WERI-Rb-1 (cell line): Measurements from ENCODE around the gene D2HGDH.

Source experiments
- DNase-seq: peaks from one replicate; pipeline ENCODE4 v3.0.0-alpha.2; 2020
- H3K27ac ChIP-seq: fragments of 250-450 bp; sonication (Bioruptor Pico); 2 replicates; pipeline ENCODE4 v1.5.1; 2020; ENCODE audit warnings: mild to moderate bottlenecking, moderate library complexity
- H3K27me3 ChIP-seq: fragments of 250-450 bp; sonication (Bioruptor Pico); 2 replicates; pipeline ENCODE4 v1.5.1; 2021; ENCODE audit warnings: mild to moderate bottlenecking, low read depth, moderate library complexity; ENCODE audit not compliant: insufficient read depth, severe bottlenecking
- H3K36me3 ChIP-seq: fragments of 250-450 bp; sonication (Bioruptor Pico); 2 replicates; pipeline ENCODE4 v1.5.1; 2020; ENCODE audit warnings: mild to moderate bottlenecking, moderate library complexity
- H3K4me3 ChIP-seq: 2 replicates; pipeline ENCODE4 v1.5.1; 2011; ENCODE audit warnings: low read depth, mild to moderate bottlenecking, control low read depth, low read length
- H3K9me3 ChIP-seq: fragments of 250-450 bp; sonication (Bioruptor Pico); 2 replicates; pipeline ENCODE4 v1.5.1; 2021; ENCODE audit warnings: mild to moderate bottlenecking, moderate library complexity; ENCODE audit not compliant: severe bottlenecking
- TF ChIP-seq, protein P1 (sequence below): IDR thresholded peaks from 2 replicates; pipeline ENCODE4 v1.5.1; 2011; ENCODE audit warnings: low read depth, mild to moderate bottlenecking, control low read depth, inconsistent platforms, low read length

D2HGDH gene

DNA sequence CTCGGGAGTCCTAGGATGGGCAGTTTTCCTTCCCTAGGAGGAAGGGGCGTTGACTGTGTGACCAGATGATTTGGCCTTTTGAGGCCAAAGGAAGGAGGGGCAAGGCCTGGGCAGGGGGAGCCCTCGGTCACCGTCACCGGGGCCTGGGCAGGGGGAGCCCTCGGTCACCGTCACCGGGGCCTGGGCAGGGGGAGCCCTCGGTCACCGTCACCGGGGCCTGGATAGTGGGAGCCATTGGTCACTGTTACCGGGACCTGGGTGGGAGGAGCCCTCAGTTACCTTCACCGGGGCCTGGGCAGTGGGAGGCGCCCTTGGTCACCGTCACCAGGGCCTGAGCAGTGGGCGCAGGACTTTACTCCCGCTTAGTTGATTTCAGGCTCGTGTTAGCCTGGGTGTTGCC lies 17.3 kb downstream of the D2HGDH start:
- no peak for DNase-seq
- no peaks in the 10 kb centered on the region for H3K27me3 ChIP-seq
- H3K4me3 ChIP-seq: no peak overlapping the region
- no peak overlapping the region for H3K27ac ChIP-seq
- no peaks in the 10 kb centered on the region for H3K9me3 ChIP-seq
- H3K36me3 ChIP-seq: peaks cover 33% of the 10 kb centered on the region
- TF ChIP-seq, protein P1, sequence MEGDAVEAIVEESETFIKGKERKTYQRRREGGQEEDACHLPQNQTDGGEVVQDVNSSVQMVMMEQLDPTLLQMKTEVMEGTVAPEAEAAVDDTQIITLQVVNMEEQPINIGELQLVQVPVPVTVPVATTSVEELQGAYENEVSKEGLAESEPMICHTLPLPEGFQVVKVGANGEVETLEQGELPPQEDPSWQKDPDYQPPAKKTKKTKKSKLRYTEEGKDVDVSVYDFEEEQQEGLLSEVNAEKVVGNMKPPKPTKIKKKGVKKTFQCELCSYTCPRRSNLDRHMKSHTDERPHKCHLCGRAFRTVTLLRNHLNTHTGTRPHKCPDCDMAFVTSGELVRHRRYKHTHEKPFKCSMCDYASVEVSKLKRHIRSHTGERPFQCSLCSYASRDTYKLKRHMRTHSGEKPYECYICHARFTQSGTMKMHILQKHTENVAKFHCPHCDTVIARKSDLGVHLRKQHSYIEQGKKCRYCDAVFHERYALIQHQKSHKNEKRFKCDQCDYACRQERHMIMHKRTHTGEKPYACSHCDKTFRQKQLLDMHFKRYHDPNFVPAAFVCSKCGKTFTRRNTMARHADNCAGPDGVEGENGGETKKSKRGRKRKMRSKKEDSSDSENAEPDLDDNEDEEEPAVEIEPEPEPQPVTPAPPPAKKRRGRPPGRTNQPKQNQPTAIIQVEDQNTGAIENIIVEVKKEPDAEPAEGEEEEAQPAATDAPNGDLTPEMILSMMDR: no peak

- peaks cover 33% of the 10 kb centered on the region for H3K36me3 ChIP-seq
- TF ChIP-seq, protein P1: no peak
- H3K9me3 ChIP-seq: no peaks in the 10 kb centered on the region
- no peaks in the 10 kb centered on the region for H3K27me3 ChIP-seq
- no peak overlapping the region for H3K27ac ChIP-seq
- no peak overlapping the region for H3K4me3 ChIP-seq
- no peak for DNase-seq
Observed at GRCh38 chr2:241752253-241752652, 17.8 kb downstream of the D2HGDH start.

- peak overlapping the region; percentile 53 for H3K27ac ChIP-seq
Observed at GRCh38 chr2:241752689-241753276, 18.4 kb downstream of the D2HGDH start.

DNA sequence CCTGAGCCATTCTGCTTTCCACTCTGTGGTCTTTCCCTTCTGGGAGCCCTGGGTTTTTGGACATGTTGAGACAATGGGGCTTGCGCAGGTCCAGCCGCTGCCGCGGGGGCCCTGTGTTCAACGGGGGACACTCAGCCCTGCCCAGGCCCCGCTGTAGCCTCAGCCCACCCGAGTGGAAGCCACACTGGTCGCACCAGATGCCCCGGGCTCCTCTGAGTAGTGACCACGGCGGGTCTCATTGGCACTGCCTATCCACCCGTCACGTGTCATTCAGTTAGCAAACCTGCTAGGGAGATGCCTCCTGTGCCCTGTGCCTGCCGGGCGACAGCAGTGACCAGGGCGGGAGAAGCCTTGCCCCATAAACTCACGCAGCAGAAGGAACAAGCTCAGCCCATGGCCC lies 19.1 kb downstream of the D2HGDH start:
- no peak overlapping the region for H3K4me3 ChIP-seq
- H3K27ac ChIP-seq: peak overlapping the region; percentile 53
- no peaks in the 10 kb centered on the region for H3K9me3 ChIP-seq
- no peaks in the 10 kb centered on the region for H3K27me3 ChIP-seq
- TF ChIP-seq, protein P1: no peak
- DNase-seq: no peak
- H3K36me3 ChIP-seq: peaks cover 29% of the 10 kb centered on the region

More at GRCh38 chr2:241752689-241753276, 18.4 kb downstream of the D2HGDH start:
- Histone ChIP-seq H3K9me3 (no peaks in the 10 kb centered on the region), H3K4me3 (no peak overlapping the region), H3K27me3 (no peaks in the 10 kb centered on the region), H3K36me3 (peaks cover 30% of the 10 kb centered on the region)
- no peak for DNase-seq
- TF ChIP-seq, protein P1: no peak

DNA sequence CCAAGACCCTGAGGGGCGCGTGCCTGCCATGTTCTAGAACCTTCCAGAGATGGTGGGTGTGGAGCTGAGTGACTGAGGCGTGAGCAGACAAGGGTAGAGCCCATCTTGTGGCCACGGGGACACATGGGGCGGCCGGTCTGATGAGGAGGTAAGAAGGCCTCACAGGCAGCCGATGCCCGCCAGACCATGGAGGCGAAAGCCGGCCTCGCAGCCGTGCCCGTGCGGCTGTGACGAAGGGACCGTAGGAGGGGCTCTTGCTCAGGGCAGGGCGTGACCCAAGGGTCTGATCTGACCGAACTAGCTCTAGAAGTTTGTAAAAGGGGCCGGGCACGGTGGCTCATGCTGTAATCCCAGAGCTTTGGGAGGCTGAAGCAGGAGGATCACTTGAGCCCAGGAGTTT lies 19.6 kb downstream of the D2HGDH start:
- Histone ChIP-seq H3K27ac (peak overlapping the region; percentile 53), H3K27me3 (no peaks in the 10 kb centered on the region), H3K36me3 (peaks cover 29% of the 10 kb centered on the region), H3K4me3 (no peak overlapping the region), H3K9me3 (no peaks in the 10 kb centered on the region)
- DNase-seq: no peak
- TF ChIP-seq, protein P1: no peak

DNA sequence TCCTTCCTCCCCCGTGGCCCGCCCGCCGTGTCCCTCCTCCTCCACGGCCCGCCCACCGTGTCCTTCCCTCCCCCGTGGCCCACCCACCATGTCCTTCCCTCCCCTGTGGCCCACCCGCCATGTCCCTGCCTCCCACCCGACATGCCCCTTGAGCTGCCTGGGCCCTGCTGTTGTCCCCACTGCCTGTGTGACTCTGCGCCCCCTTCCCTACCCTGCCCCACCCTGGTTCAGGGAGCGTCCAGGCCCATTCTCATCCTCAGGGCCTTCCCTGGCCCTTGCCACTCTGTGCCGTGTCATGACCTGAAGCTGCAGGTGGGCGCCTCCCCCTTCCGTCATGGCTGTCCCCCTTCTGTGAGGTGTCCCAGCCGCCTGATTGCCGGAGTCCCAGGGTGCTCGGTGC lies 20.7 kb downstream of the D2HGDH start:
- Histone ChIP-seq H3K27me3 (no peaks in the 10 kb centered on the region), H3K36me3 (peaks cover 33% of the 10 kb centered on the region), H3K27ac (no peak overlapping the region), H3K4me3 (no peak overlapping the region), H3K9me3 (no peaks in the 10 kb centered on the region)
- TF ChIP-seq, protein P1: no peak
- DNase-seq: no peak
